Activated naive CD4-positive, alpha-beta T cell treated with anti-CD3 and anti-CD28 coated beads, Interleukin-2, amount 50 U/mL, for 72 hours (primary cell): ENCODE measurements around the gene SPATA2L. TPM values are rescaled to one million over a fixed set of nuclear protein-coding genes. Genes with fewer than 3 reads are reported as not detected.

Experiments
- ATAC-seq, 2 donors: fragments of 150-1000 bp; cut with Tn5 transposase; 2 replicates each; pipeline ENCODE4 v1.10.0; 2021; ENCODE audit warnings: mild to moderate bottlenecking in 2 of 2, moderate library complexity in 2 of 2
- DNase-seq, 2 donors: peaks; one replicate each; pipeline ENCODE4 v3.0.0; 2021 to 2022; ENCODE audit warnings: low spot score in 2 of 2
- H3K27ac Mint-ChIP-seq, 2 donors: one replicate each; pipeline ENCODE4 v1.8.0; 2022; ENCODE audit warnings: mild to moderate bottlenecking in 2 of 2, mixed read lengths in 2 of 2
- H3K36me3 Mint-ChIP-seq, 2 donors: one replicate each; pipeline ENCODE4 v1.8.0; 2022; ENCODE audit warnings: mixed read lengths in 2 of 2
- H3K9me3 Mint-ChIP-seq, 2 donors: one replicate each; pipeline ENCODE4 v1.8.0; 2022; ENCODE audit warnings: mixed read lengths in 2 of 2
- total RNA-seq, 2 donors: library from RNA; stranded (reverse); gene quantifications; one replicate each; pipeline ENCODE4 v1.2.3, GENCODE V29; 2022

Gene SPATA2L
- total RNA-seq, 2 donors from 2014 or later, result 1.3 to 7.0 TPM

GRCh38 chr16:89732918-89733242 is 31.4 kb upstream of the SPATA2L start:
- H3K9me3 Mint-ChIP-seq, result no peaks in the 10 kb centered on the region
- H3K27ac Mint-ChIP-seq, result peak overlapping the region; percentile 55 to 87
- DNase-seq (no peak), ATAC-seq (peak in 1 of 2 donors; percentile 40)
- peaks cover 0 to 23% of the 10 kb centered on the region in 2 donors for H3K36me3 Mint-ChIP-seq

GRCh38 chr16:89732142-89732917 is 30.8 kb upstream of the SPATA2L start:
- Mint-ChIP-seq H3K36me3 (peaks cover 0 to 18% of the 10 kb centered on the region in 2 donors), H3K27ac (peak overlapping the region; percentile 55 to 85), H3K9me3 (no peaks in the 10 kb centered on the region)
- DNase-seq (no peak), ATAC-seq (no peak)

DNA sequence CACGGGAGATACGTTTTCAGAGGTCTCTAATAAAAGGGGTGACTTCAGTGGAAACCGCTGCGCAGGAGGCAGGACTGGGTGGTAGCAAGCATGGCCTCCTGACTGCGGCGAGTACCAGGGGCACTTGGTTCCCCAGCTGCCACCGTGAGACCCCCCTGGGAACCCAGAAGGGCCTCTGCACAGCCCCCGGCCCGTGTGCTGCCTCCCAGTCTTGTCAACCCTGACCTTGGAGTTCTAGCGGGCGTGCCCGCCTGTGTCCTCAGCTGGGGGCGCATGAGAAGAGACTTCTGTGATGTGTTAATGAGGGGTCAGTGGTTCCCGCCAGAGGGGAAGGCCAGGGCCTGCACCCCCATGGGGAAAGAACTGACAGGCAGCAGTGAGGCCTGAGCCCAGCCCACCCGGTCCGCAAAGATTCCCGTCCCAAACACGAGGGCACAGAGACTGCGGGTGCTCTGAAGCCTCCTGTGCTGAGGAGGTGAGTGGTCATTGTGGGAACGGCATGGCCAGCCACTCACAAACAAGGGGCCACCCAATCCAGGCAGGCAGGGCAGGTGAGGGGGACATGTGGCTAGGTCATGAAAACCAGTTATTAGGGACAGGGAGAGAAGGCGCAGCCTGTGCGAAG is 29.2 kb upstream of the SPATA2L start:
- no peaks in the 10 kb centered on the region for H3K9me3 Mint-ChIP-seq
- peak overlapping the region; percentile 9 to 55 for H3K27ac Mint-ChIP-seq
- DNase-seq (no peak), ATAC-seq (no peak)
- peaks cover 0 to 18% of the 10 kb centered on the region in 2 donors for H3K36me3 Mint-ChIP-seq

DNA sequence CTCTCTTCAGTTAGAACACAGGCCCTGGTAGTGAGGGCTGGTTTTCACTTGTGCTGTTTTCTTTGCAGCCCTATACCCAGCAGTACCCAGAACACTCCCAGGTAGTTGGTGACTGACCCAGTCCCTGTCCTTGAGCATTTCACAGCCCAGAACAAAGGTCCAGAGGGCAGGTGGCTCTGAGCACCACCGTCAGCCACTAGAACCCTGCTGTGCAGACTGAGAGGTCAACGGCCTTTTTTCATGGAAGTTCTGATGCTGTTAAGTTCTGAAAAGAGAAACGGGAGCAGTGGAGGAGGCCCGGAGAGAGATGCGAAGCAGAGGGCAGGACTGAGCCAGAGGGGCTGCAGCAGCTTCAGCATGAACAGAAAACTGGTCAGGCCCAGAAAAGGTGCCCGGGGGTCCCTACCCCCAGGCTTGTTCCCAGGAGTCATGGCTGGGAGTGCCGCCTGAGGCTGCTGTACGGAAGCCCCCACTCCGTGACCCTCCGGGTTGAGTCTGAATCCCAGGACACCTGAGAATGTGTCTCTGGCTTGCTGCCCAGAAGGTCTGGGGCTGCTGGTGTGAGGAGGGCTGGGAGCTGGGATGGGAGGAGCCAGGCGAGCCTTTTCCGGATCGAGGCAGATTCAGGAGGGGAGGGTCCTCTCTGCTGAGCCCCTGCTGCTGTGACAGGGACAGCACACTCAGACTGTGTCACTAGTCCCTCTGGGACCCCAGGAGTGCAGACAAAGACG is 28.5 kb upstream of the SPATA2L start:
- ATAC-seq, result peak in 1 of 2 donors; percentile 8
- peak overlapping the region; percentile 9 to 82 for H3K27ac Mint-ChIP-seq
- H3K36me3 Mint-ChIP-seq, result peaks cover 0 to 12% of the 10 kb centered on the region in 2 donors
- no peaks in the 10 kb centered on the region for H3K9me3 Mint-ChIP-seq
- no peak for DNase-seq

DNA sequence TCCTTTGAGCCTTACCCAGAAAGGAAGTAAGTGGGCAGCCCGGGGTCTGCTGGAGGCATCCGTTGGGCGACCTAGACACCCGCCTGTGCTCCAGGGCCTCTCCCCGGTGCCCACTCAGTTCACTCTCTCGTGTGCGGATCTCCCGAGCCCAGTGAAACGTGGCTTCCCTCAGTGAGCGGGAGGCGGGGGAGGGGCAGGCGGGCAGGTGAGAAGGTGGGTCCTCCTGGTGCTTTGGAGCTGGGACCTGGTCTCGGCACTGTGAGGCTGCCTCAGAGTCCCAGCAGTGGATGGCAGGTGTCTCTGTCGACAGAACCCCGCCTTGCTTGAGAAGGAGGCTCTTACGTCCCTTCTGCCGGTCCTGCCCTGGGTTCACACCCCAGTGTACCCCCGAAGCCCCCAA is 27.8 kb upstream of the SPATA2L start:
- no peaks in the 10 kb centered on the region for H3K9me3 Mint-ChIP-seq
- peaks cover 0 to 5% of the 10 kb centered on the region in 2 donors for H3K36me3 Mint-ChIP-seq
- peak overlapping the region in 1 of 2 donors; percentile 9 for H3K27ac Mint-ChIP-seq
- ATAC-seq (no peak), DNase-seq (no peak)

DNA sequence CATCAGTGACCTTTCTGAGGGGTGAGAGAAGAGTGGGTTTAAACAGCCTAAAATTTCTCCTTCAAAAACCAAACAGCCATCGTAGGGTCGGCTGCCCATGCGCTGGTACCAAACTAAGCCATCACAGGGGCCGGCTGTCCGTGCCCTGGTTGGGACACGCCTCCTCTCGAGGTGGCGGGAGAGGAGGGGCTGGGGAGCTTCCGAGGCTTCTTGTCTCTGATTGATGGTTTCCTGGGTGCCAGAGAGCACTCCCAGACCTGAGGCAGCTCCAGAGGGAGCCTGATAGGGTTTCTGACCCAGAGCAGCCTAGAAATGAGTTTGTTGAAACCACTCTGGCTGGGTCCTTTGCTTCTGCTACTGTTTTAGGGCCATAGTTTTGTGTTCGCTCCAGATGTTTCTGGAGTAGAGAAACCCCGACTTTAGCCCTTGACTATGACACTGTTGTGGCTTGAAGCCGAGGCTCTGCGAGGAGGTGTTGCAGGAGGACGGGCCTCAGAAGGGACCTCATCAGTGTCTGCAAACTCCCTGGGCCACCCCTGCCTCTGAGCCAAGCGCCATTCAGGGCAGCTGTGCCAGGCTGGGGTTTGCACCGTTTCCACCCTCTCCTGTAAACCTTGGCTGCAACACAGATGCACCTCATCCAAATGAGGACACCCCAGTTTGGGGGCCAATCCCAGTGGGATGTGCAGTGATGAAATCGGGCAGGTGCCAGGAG is 26.1 kb upstream of the SPATA2L start:
- Mint-ChIP-seq H3K36me3 (peaks cover 14 to 19% of the 10 kb centered on the region in 2 donors), H3K9me3 (no peaks in the 10 kb centered on the region), H3K27ac (peak overlapping the region in 1 of 2 donors; percentile 53)
- DNase-seq, result no peak
- no peak for ATAC-seq

- ATAC-seq, result peak; percentile 36 to 41
- Mint-ChIP-seq H3K36me3 (peaks cover 16 to 17% of the 10 kb centered on the region in 2 donors), H3K9me3 (no peaks in the 10 kb centered on the region)
Measured at GRCh38 chr16:89723279-89724250, 22.1 kb upstream of the SPATA2L start.

GRCh38 chr16:89722392-89723278 is 21.1 kb upstream of the SPATA2L start:
- peak overlapping the region; percentile 84 to 93 for H3K27ac Mint-ChIP-seq
- peak in 1 of 2 donors; percentile 70 for DNase-seq
- H3K36me3 Mint-ChIP-seq, result peaks cover 16 to 17% of the 10 kb centered on the region in 2 donors
- peak; percentile 33 to 48 for ATAC-seq
- H3K9me3 Mint-ChIP-seq, result no peaks in the 10 kb centered on the region

More at GRCh38 chr16:89723279-89724250, 22.1 kb upstream of the SPATA2L start:
- DNase-seq, result peak in 1 of 2 donors; percentile 72
- H3K27ac Mint-ChIP-seq, result peak overlapping the region; percentile 84 to 93

GRCh38 chr16:89721546-89722391 is 20.3 kb upstream of the SPATA2L start:
- Mint-ChIP-seq H3K27ac (peak overlapping the region in 1 of 2 donors; percentile 84), H3K36me3 (peaks cover 16 to 17% of the 10 kb centered on the region in 2 donors), H3K9me3 (no peaks in the 10 kb centered on the region)
- DNase-seq (peak; percentile 72 to 83), ATAC-seq (peak; percentile 45 to 57)

GRCh38 chr16:89720813-89721545 is 19.5 kb upstream of the SPATA2L start, which contains the start of the genes VPS9D1 and ZNF276:
VPS9D1 (minus strand) TSS chr16:89720898; CDS start chr16:89720861, 37 bp downstream.
ZNF276 (plus strand) TSS chr16:89721537; CDS start chr16:89721641, 104 bp downstream.
- Mint-ChIP-seq H3K9me3 (no peaks in the 10 kb centered on the region), H3K36me3 (peaks cover 16 to 17% of the 10 kb centered on the region in 2 donors), H3K27ac (peak within 1 kb of the TSS; percentile 84 to 93)
- DNase-seq, result peak; percentile 79 to 81
- ATAC-seq, result peak; percentile 49 to 68

- no peak overlapping the region for H3K27ac Mint-ChIP-seq
- ATAC-seq, result peak in 1 of 2 donors; percentile 0
- DNase-seq, result no peak
- peaks cover 16 to 17% of the 10 kb centered on the region in 2 donors for H3K36me3 Mint-ChIP-seq
- H3K9me3 Mint-ChIP-seq, result no peaks in the 10 kb centered on the region
Measured at GRCh38 chr16:89720551-89720812, 19.0 kb upstream of the SPATA2L start.

DNA sequence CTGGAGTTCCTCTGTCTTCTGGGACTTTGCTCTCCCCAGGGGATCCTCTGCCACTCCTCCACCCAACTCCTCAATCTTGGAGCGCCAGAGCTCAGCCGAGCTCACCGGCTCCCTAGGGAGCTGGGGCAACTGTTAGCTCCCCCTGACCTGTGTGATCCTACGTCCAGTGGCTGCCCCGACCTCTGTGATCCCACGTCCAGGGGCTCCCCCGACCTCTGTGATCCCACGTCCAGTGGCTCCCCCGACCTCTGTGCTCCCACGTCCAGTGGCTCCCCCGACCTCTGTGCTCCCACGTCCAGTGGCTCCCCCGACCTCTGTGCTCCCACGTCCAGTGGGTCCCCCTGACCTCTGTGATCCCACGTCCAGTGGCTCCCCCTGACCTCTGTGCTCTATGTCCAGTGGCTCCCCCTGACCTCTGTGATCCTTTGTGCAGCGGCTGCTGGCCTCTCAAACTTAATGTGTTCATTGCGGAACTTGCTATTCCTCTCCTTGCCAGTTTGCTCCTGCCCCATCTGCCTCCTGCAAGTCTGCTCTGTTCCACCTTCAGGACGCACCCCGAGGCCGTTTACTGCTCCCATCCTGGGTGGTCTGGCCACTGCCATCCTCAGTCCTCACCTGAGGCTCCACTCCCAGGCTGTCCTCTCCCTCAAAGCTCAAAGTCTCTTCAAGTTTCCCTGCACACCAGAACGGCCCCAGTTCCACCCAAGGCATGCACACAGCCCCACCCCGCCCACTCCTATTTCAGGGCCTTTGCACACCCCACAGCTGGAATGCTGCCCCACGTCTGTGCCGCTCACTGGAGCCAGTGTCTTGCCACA is 16.4 kb upstream of the SPATA2L start:
- ATAC-seq (no peak), DNase-seq (no peak)
- Mint-ChIP-seq H3K27ac (peak overlapping the region in 1 of 2 donors; percentile 76), H3K9me3 (no peaks in the 10 kb centered on the region), H3K36me3 (peaks cover 5 to 20% of the 10 kb centered on the region in 2 donors)
